ENCODE measurements around the gene GPR52. TPM values are rescaled to one million over a fixed set of nuclear protein-coding genes. Genes with fewer than 3 reads are reported as not detected.

Gene GPR52
- total and polyA plus RNA-seq, 2 donors (not counting 3 experiments of a cell fraction or from before 2014, with no cell fraction given): 0.33 to 2.2 TPM

GRCh38 chr1:174426153-174426552 is 21.6 kb upstream of the GPR52 start:
- no peaks in the 10 kb centered on the region for H4K20me1 ChIP-seq (replicated peaks; ENCODE audit: control insufficient read depth, extremely low read depth, insufficient read depth, low read length)
- H3K9ac ChIP-seq (replicated peaks; ENCODE audit: extremely low read depth, insufficient read depth, low read length): no peak overlapping the region
- intact Hi-C loops (cut with micrococcal nuclease): no loop called here
- no peaks in the 10 kb centered on the region for H3K36me3 ChIP-seq (ENCODE audit: control insufficient read depth in 2 of 2, extremely low read depth in 1 of 2, insufficient read depth in 2 of 2, low read length in 2 of 2)
- H3K4me1 ChIP-seq (ENCODE audit: control insufficient read depth, extremely low read depth, insufficient read depth, low read length): no peaks in the 10 kb centered on the region
- dilution Hi-C loops (cut with MboI; ENCODE audit: extremely low pct_ligation_motif_present, low sequenced_read_pairs): no loop called here
- H3K27ac ChIP-seq (ENCODE audit: insufficient read depth, low read depth, low read length): no peak overlapping the region
- no peak overlapping the region for H2AFZ ChIP-seq (ENCODE audit: low read depth, low read length)
- H3K4me2 ChIP-seq (ENCODE audit: insufficient read depth, low read length): no peak overlapping the region
- ChIA-PET CTCF (no interaction called here), POLR2A (no interaction called here)
- no peak for FAIRE-seq
- no peak for DNase-seq (ENCODE audit: low read depth, low spot score)
- no TSS peak for BruUV-seq (replicated peaks)
- no peaks in the 10 kb centered on the region for H3K27me3 ChIP-seq (ENCODE audit: control insufficient read depth in 2 of 2, insufficient read depth in 2 of 2, low read length in 2 of 2)
- TF ChIP-seq JUN (IDR thresholded peaks at IDR 0.05; ENCODE audit: borderline replicate concordance, insufficient read depth, insufficient read length, low read depth): no peak
- TF ChIP-seq POLR2AphosphoS5 (IDR thresholded peaks at IDR 0.05; ENCODE audit: insufficient read depth, low read depth, low read length): no peak
- no peak for TF ChIP-seq POLR2A (IDR thresholded peaks at IDR 0.05; ENCODE audit: low read depth, low read length)
- TF ChIP-seq GATA2 (IDR thresholded peaks at IDR 0.05; ENCODE audit: insufficient read depth, insufficient read length, low read depth, low read length): no peak
- TF ChIP-seq EZH2 (IDR thresholded peaks at IDR 0.05; ENCODE audit: borderline replicate concordance, low read depth, low read length, severe bottlenecking): no peak
- no peak for TF ChIP-seq MAX (IDR thresholded peaks at IDR 0.05; ENCODE audit: insufficient read depth, insufficient read length)
- no peak for TF ChIP-seq MYC (IDR thresholded peaks at IDR 0.05; ENCODE audit: low read depth, low read length)
- no peak for TF ChIP-seq FOS (IDR thresholded peaks at IDR 0.05; ENCODE audit: borderline replicate concordance, insufficient read depth, low read length)
- no peak for TF ChIP-seq CTCF (IDR thresholded peaks at IDR 0.05; ENCODE audit: extremely low read depth in 1 of 2, insufficient read depth in 1 of 2, low read depth in 1 of 2, low read length in 2 of 2)
- H3K79me2 ChIP-seq (ENCODE audit: control insufficient read depth, insufficient read depth, low read length): no peaks in the 10 kb centered on the region
- no peak overlapping the region for H3K4me3 ChIP-seq (replicated peaks in 1 of 3; ENCODE audit: insufficient read depth in 1 of 3, low read depth in 1 of 3, low read length in 3 of 3)
- no peaks in the 10 kb centered on the region for H3K9me1 ChIP-seq (replicated peaks; ENCODE audit: control insufficient read depth, extremely low read depth, insufficient read depth, low read length)
- H3K9me3 ChIP-seq (replicated peaks; ENCODE audit: control insufficient read depth, insufficient read depth, low read length): no peaks in the 10 kb centered on the region

All from endothelial cell of umbilical vein (primary cell).